ENCODE results near the gene MTHFR. TPM values are rescaled to one million over a fixed set of nuclear protein-coding genes. Genes with fewer than 3 reads are reported as not detected.

The MTHFR gene
- polyA plus RNA-seq, 2 donors = 8.2 to 9.4 TPM

- Histone ChIP-seq H3K36me3 (ENCODE audit: control insufficient read depth in 2 of 2, insufficient read depth in 2 of 2, low read length in 1 of 2) (no peaks in the 10 kb centered on the region), H3K9me3 (ENCODE audit: control insufficient read depth in 2 of 2, insufficient read depth in 1 of 2, low read depth in 1 of 2, low read length in 1 of 2) (peaks cover 0 to 4% of the 10 kb centered on the region in 2 donors)
- WGBS, 2 donors = 78 to 88% methylated on average over 17 to 19 of the region's 19 CpGs
These were observed 39.9 kb downstream of the MTHFR start for GRCh38 chr1:11765661-11766428.

GRCh38 chr1:11764519-11764918 is 41.2 kb downstream of the MTHFR start:
- Histone ChIP-seq H3K36me3 (ENCODE audit: control insufficient read depth in 2 of 2, insufficient read depth in 2 of 2, low read length in 1 of 2) (no peaks in the 10 kb centered on the region), H3K4me3 (ENCODE audit: low read depth in 1 of 2, low read length in 2 of 2) (no peak overlapping the region), H3K9me3 (ENCODE audit: control insufficient read depth in 2 of 2, insufficient read depth in 1 of 2, low read depth in 1 of 2, low read length in 1 of 2) (peaks cover 0 to 4% of the 10 kb centered on the region in 2 donors), H3K27ac (ENCODE audit: low read depth in 2 of 2, low read length in 1 of 2) (no peak overlapping the region), H3K27me3 (ENCODE audit: control insufficient read depth in 1 of 2, insufficient read depth in 2 of 2, low read length in 2 of 2) (no peaks in the 10 kb centered on the region), H3K4me1 (ENCODE audit: control insufficient read depth in 2 of 2, insufficient read depth in 2 of 2, low read length in 1 of 2) (peaks cover 0 to 4% of the 10 kb centered on the region in 2 donors)
- 74 to 83% methylated on average over 7 of the region's 7 CpGs for WGBS, 2 donors

More at GRCh38 chr1:11765661-11766428, 39.9 kb downstream of the MTHFR start:
- no peak overlapping the region for H3K27ac ChIP-seq (ENCODE audit: low read depth in 2 of 2, low read length in 1 of 2)
- H3K27me3 ChIP-seq (ENCODE audit: control insufficient read depth in 1 of 2, insufficient read depth in 2 of 2, low read length in 2 of 2) = no peaks in the 10 kb centered on the region
- H3K4me3 ChIP-seq (ENCODE audit: low read depth in 1 of 2, low read length in 2 of 2) = no peak overlapping the region
- peaks cover 0 to 4% of the 10 kb centered on the region in 2 donors for H3K4me1 ChIP-seq (ENCODE audit: control insufficient read depth in 2 of 2, insufficient read depth in 2 of 2, low read length in 1 of 2)

GRCh38 chr1:11764115-11764514 is 41.6 kb downstream of the MTHFR start:
- H3K9me3 ChIP-seq (ENCODE audit: control insufficient read depth in 2 of 2, insufficient read depth in 1 of 2, low read depth in 1 of 2, low read length in 1 of 2) = peaks cover 0 to 4% of the 10 kb centered on the region in 2 donors
- H3K4me1 ChIP-seq (ENCODE audit: control insufficient read depth in 2 of 2, insufficient read depth in 2 of 2, low read length in 1 of 2) = peaks cover 0 to 4% of the 10 kb centered on the region in 2 donors
- H3K27ac ChIP-seq (ENCODE audit: low read depth in 2 of 2, low read length in 1 of 2) = no peak overlapping the region
- WGBS, 2 donors = 81% methylated on average over 3 of the region's 3 CpGs
- H3K4me3 ChIP-seq (ENCODE audit: low read depth in 1 of 2, low read length in 2 of 2) = no peak overlapping the region
- H3K27me3 ChIP-seq (ENCODE audit: control insufficient read depth in 1 of 2, insufficient read depth in 2 of 2, low read length in 2 of 2) = no peaks in the 10 kb centered on the region
- H3K36me3 ChIP-seq (ENCODE audit: control insufficient read depth in 2 of 2, insufficient read depth in 2 of 2, low read length in 1 of 2) = no peaks in the 10 kb centered on the region

- H3K27me3 ChIP-seq (ENCODE audit: control insufficient read depth in 1 of 2, insufficient read depth in 2 of 2, low read length in 2 of 2) = no peaks in the 10 kb centered on the region
- no peak within 1 kb of the TSS for H3K27ac ChIP-seq (ENCODE audit: low read depth in 2 of 2, low read length in 1 of 2)
- no peak within 1 kb of the TSS for H3K4me3 ChIP-seq (ENCODE audit: low read depth in 1 of 2, low read length in 2 of 2)
- H3K9me3 ChIP-seq (ENCODE audit: control insufficient read depth in 2 of 2, insufficient read depth in 1 of 2, low read depth in 1 of 2, low read length in 1 of 2) = peaks cover 0 to 4% of the 10 kb centered on the region in 2 donors
- no peaks in the 10 kb centered on the region for H3K36me3 ChIP-seq (ENCODE audit: control insufficient read depth in 2 of 2, insufficient read depth in 2 of 2, low read length in 1 of 2)
- H3K4me1 ChIP-seq (ENCODE audit: control insufficient read depth in 2 of 2, insufficient read depth in 2 of 2, low read length in 1 of 2) = peaks cover 0 to 4% of the 10 kb centered on the region in 2 donors
- 7 to 8% methylated on average over 28 to 29 of the region's 29 CpGs for WGBS, 2 donors
These were observed 43.8 kb downstream of the MTHFR start, which contains the start of gene C1orf167 for GRCh38 chr1:11761988-11762406. C1orf167 (plus strand) TSS chr1:11762193; CDS start chr1:11764401, 2,208 bp downstream.

- no peak overlapping the region for H3K4me3 ChIP-seq (ENCODE audit: low read depth in 1 of 2, low read length in 2 of 2)
- H3K27ac ChIP-seq (ENCODE audit: low read depth in 2 of 2, low read length in 1 of 2) = no peak overlapping the region
- H3K27me3 ChIP-seq (ENCODE audit: control insufficient read depth in 1 of 2, insufficient read depth in 2 of 2, low read length in 2 of 2) = no peaks in the 10 kb centered on the region
- peaks cover 0 to 4% of the 10 kb centered on the region in 2 donors for H3K9me3 ChIP-seq (ENCODE audit: control insufficient read depth in 2 of 2, insufficient read depth in 1 of 2, low read depth in 1 of 2, low read length in 1 of 2)
- WGBS, 2 donors = 83 to 91% methylated on average over 6 of the region's 6 CpGs
- H3K4me1 ChIP-seq (ENCODE audit: control insufficient read depth in 2 of 2, insufficient read depth in 2 of 2, low read length in 1 of 2) = peaks cover 0 to 4% of the 10 kb centered on the region in 2 donors
- no peaks in the 10 kb centered on the region for H3K36me3 ChIP-seq (ENCODE audit: control insufficient read depth in 2 of 2, insufficient read depth in 2 of 2, low read length in 1 of 2)
These were observed 44.5 kb downstream of the MTHFR start for GRCh38 chr1:11761285-11761684.

GRCh38 chr1:11759791-11760190 is 46.0 kb downstream of the MTHFR start:
- Histone ChIP-seq H3K4me1 (ENCODE audit: control insufficient read depth in 2 of 2, insufficient read depth in 2 of 2, low read length in 1 of 2) (peaks cover 0 to 4% of the 10 kb centered on the region in 2 donors), H3K27me3 (ENCODE audit: control insufficient read depth in 1 of 2, insufficient read depth in 2 of 2, low read length in 2 of 2) (no peaks in the 10 kb centered on the region), H3K9me3 (ENCODE audit: control insufficient read depth in 2 of 2, insufficient read depth in 1 of 2, low read depth in 1 of 2, low read length in 1 of 2) (peaks cover 0 to 4% of the 10 kb centered on the region in 2 donors), H3K4me3 (ENCODE audit: low read depth in 1 of 2, low read length in 2 of 2) (no peak overlapping the region), H3K27ac (ENCODE audit: low read depth in 2 of 2, low read length in 1 of 2) (no peak overlapping the region), H3K36me3 (ENCODE audit: control insufficient read depth in 2 of 2, insufficient read depth in 2 of 2, low read length in 1 of 2) (no peaks in the 10 kb centered on the region)
- 88 to 91% methylated on average over 4 of the region's 4 CpGs for WGBS, 2 donors

GRCh38 chr1:11757047-11757446 is 48.7 kb downstream of the MTHFR start:
- Histone ChIP-seq H3K27me3 (ENCODE audit: control insufficient read depth in 1 of 2, insufficient read depth in 2 of 2, low read length in 2 of 2) (no peaks in the 10 kb centered on the region), H3K36me3 (ENCODE audit: control insufficient read depth in 2 of 2, insufficient read depth in 2 of 2, low read length in 1 of 2) (no peaks in the 10 kb centered on the region), H3K4me1 (ENCODE audit: control insufficient read depth in 2 of 2, insufficient read depth in 2 of 2, low read length in 1 of 2) (peaks cover 0 to 4% of the 10 kb centered on the region in 2 donors), H3K4me3 (ENCODE audit: low read depth in 1 of 2, low read length in 2 of 2) (no peak overlapping the region), H3K9me3 (ENCODE audit: control insufficient read depth in 2 of 2, insufficient read depth in 1 of 2, low read depth in 1 of 2, low read length in 1 of 2) (peaks cover 0 to 4% of the 10 kb centered on the region in 2 donors), H3K27ac (ENCODE audit: low read depth in 2 of 2, low read length in 1 of 2) (no peak overlapping the region)
- WGBS, 2 donors = 93 to 96% methylated on average over 1 of the region's 1 CpG

GRCh38 chr1:11753555-11754208 is 52.1 kb downstream of the MTHFR start:
- WGBS, 2 donors = 65 to 70% methylated on average over 7 of the region's 7 CpGs
- peaks cover 2 to 24% of the 10 kb centered on the region in 2 donors for H3K36me3 ChIP-seq (ENCODE audit: control insufficient read depth in 2 of 2, insufficient read depth in 2 of 2, low read length in 1 of 2)
- no peak overlapping the region for H3K27ac ChIP-seq (ENCODE audit: low read depth in 2 of 2, low read length in 1 of 2)
- H3K27me3 ChIP-seq (ENCODE audit: control insufficient read depth in 1 of 2, insufficient read depth in 2 of 2, low read length in 2 of 2) = no peaks in the 10 kb centered on the region
- H3K9me3 ChIP-seq (ENCODE audit: control insufficient read depth in 2 of 2, insufficient read depth in 1 of 2, low read depth in 1 of 2, low read length in 1 of 2) = no peaks in the 10 kb centered on the region
- H3K4me3 ChIP-seq (ENCODE audit: low read depth in 1 of 2, low read length in 2 of 2) = no peak overlapping the region
- no peaks in the 10 kb centered on the region for H3K4me1 ChIP-seq (ENCODE audit: control insufficient read depth in 2 of 2, insufficient read depth in 2 of 2, low read length in 1 of 2)

GRCh38 chr1:11752359-11753088 is 53.2 kb downstream of the MTHFR start:
- H3K27ac ChIP-seq (ENCODE audit: low read depth in 2 of 2, low read length in 1 of 2) = no peak overlapping the region

More at GRCh38 chr1:11752359-11753088, 53.2 kb downstream of the MTHFR start:
- peaks cover 2 to 30% of the 10 kb centered on the region in 2 donors for H3K36me3 ChIP-seq (ENCODE audit: control insufficient read depth in 2 of 2, insufficient read depth in 2 of 2, low read length in 1 of 2)
- H3K4me3 ChIP-seq (ENCODE audit: low read depth in 1 of 2, low read length in 2 of 2) = no peak overlapping the region
- no peaks in the 10 kb centered on the region for H3K9me3 ChIP-seq (ENCODE audit: control insufficient read depth in 2 of 2, insufficient read depth in 1 of 2, low read depth in 1 of 2, low read length in 1 of 2)
- WGBS, 2 donors = 55 to 62% methylated on average over 17 of the region's 17 CpGs
- H3K27me3 ChIP-seq (ENCODE audit: control insufficient read depth in 1 of 2, insufficient read depth in 2 of 2, low read length in 2 of 2) = no peaks in the 10 kb centered on the region
- no peaks in the 10 kb centered on the region for H3K4me1 ChIP-seq (ENCODE audit: control insufficient read depth in 2 of 2, insufficient read depth in 2 of 2, low read length in 1 of 2)

Measured in esophagus (tissue), 2 donors.